Stimulated activated CD8-positive, alpha-beta memory T cell treated with anti-CD3 and anti-CD28 coated beads, Interleukin-7, amount 100 ng/mL, for 48 hours (primary cell): ENCODE results near the gene MS4A2.
"Not testable (repeated sequence)": the region's sequence is repeated elsewhere in the genome, so short reads cannot be mapped to it uniquely, and the experiment has no call there.

ENCODE experiments used
- DNase-seq, 2 donors: peaks; one replicate each; pipeline ENCODE4 v3.0.0-alpha.2; 2020; ENCODE audit warnings: low read depth in 1 of 2; ENCODE audit errors: extremely low read depth in 1 of 2

The MS4A2 gene

DNA sequence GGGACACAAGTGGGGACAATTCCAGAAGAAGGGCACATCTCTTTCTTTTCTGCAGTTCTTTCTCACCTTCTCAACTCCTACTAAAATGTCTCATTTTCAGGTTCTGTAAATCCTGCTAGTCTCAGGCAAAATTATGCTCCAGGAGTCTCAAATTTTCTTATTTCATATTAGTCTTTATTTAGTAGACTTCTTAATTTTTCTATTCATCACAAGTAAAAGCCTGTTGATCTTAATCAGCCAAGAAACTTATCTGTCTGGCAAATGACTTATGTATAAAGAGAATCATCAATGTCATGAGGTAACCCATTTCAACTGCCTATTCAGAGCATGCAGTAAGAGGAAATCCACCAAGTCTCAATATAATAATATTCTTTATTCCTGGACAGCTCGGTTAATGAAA lies at the start of gene MS4A2:
MS4A2 (plus strand) TSS at position 301 of the 400 bp plus-strand sequence. CDS start 102 bp downstream, outside the sequence.
- DNase-seq: no peak

- DNase-seq: no peak
Measured at GRCh38 chr11:60040109-60040508, 48.4 kb upstream of the MS4A2 start, which contains the start of gene OOSP2. Gene OOSP2 (plus strand): TSS chr11:60040409. CDS start chr11:60040460, 51 bp downstream.

GRCh38 chr11:60050422-60050821 lies 38.0 kb upstream of the MS4A2 start:
- not testable (repeated sequence) for DNase-seq

DNA sequence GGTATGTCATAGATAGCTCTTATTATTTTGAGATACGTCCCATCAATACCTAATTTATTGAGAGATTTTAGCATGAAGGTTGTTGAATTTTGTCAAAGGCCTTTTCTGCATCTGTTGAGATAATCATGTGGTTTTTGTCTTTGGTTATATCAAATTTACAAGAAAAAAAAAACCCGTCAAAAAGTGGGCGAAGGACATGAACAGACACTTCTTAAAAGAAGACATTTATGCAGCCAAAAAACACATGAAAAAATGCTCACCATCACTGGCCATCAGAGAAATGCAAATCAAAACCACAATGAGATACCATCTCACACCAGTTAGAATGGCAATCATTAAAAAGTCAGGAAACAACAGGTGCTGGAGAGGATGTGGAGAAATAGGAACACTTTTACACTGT lies 37.6 kb upstream of the MS4A2 start:
- not testable (repeated sequence) for DNase-seq

GRCh38 chr11:60056349-60056969 lies 32.0 kb upstream of the MS4A2 start, which contains the start of gene MS4A3:
Gene MS4A3 (plus strand): TSS chr11:60056665. CDS start chr11:60061161, 4,496 bp downstream.
- no peak for DNase-seq

GRCh38 chr11:60059052-60059451 lies 29.4 kb upstream of the MS4A2 start:
- DNase-seq: no peak

GRCh38 chr11:60059521-60060240 lies 28.8 kb upstream of the MS4A2 start:
- no peak for DNase-seq

GRCh38 chr11:60064111-60064510 lies 24.4 kb upstream of the MS4A2 start:
- DNase-seq: no peak

- no peak for DNase-seq
Measured at GRCh38 chr11:60065801-60066200, 22.7 kb upstream of the MS4A2 start.

- no peak for DNase-seq
Measured at GRCh38 chr11:60069450-60069849, 19.0 kb upstream of the MS4A2 start.

DNA sequence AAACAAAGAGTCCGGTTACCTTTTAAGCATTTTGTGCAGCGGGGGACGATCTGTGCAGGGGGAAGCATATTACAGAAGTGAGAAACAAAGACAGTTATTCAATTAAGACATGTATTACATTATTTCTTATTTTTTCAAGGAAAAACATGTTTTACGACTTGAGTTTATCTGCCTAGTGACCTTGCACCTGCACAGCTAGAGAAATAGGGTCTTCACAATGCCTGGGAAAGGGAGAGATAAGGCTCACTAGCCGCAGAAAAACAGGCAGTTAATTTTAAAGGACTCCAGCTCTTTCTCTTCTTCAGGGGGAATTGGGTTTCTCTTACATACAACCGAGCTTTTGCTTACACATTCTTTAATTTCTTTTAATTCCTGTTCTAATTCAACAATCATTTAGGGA lies 16.8 kb upstream of the MS4A2 start:
- DNase-seq: not testable (repeated sequence)

GRCh38 chr11:60077216-60077817 lies 11.1 kb upstream of the MS4A2 start:
- DNase-seq: no peak

GRCh38 chr11:60077981-60078380 lies 10.5 kb upstream of the MS4A2 start:
- DNase-seq: no peak

DNA sequence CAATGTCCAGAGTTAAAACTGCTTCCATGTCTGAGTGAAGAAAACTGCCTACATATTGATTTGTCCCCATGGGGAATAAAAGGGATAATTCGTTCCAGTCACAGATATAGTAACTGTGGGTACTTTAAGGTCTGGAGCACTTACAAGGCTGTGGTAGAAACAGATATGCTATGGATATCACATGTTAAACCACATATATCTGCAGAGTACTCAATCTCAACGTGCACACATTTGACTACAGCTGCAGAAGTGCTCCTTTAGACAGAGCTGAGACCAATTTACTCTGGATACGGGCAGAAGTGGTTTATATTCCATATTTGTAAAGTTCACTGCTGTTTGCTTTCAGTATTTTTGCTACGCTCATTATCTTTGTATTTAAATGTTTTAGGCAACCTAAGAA lies 9.7 kb upstream of the MS4A2 start:
- DNase-seq: no peak

GRCh38 chr11:60080535-60080934 lies 7.9 kb upstream of the MS4A2 start:
- no peak for DNase-seq

- DNase-seq: no peak
Measured at GRCh38 chr11:60084631-60085273, 3.7 kb upstream of the MS4A2 start.

GRCh38 chr11:60085909-60086308 lies 2.6 kb upstream of the MS4A2 start:
- no peak for DNase-seq

DNA sequence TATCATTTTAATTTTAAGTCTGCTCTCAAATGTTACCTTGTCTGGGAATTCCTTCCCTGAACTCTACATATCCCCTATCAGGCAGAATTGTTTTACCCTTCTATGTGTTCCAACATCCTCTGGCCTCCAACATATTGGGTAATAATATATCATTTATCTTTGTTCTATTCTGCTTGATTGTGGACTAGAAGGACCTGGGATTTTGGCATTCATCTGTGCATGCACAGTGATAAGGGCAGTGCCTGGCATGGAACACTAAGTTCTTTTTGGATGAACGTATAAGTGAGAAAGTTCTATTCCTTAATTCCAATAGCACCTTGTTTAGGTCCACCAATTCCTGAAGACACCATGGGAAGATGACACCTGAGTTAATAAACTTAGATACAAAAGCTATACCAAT lies 1.2 kb upstream of the MS4A2 start:
- no peak for DNase-seq

- no peak for DNase-seq
Measured at GRCh38 chr11:60095477-60096120, 7.1 kb downstream of the MS4A2 start.

GRCh38 chr11:60097189-60097588 lies 8.7 kb downstream of the MS4A2 start:
- DNase-seq: no peak

- DNase-seq: no peak
Measured at GRCh38 chr11:60098508-60098907, 10.0 kb downstream of the MS4A2 start.
